Type B pancreatic cell (in vitro differentiated cells): ENCODE data around the gene ZNF451. TPM values are rescaled to one million over a fixed set of nuclear protein-coding genes. Genes with fewer than 3 reads are reported as not detected.

Experiments
- DNase-seq: peaks from one replicate; pipeline ENCODE4 v3.0.0; 2021; ENCODE audit warnings: mixed read lengths; ENCODE audit not compliant: unreplicated experiment; ENCODE audit errors: extremely low spot score
- H3K27ac Mint-ChIP-seq: 2 replicates; pipeline ENCODE4 v1.8.0; 2021; ENCODE audit warnings: mild to moderate bottlenecking, mixed read lengths
- H3K27me3 Mint-ChIP-seq: 2 replicates; pipeline ENCODE4 v1.8.0; 2021; ENCODE audit warnings: mixed read lengths
- H3K36me3 Mint-ChIP-seq: 2 replicates; pipeline ENCODE4 v1.8.0; 2021; ENCODE audit warnings: mixed read lengths
- H3K4me1 Mint-ChIP-seq: one replicate; pipeline ENCODE4 v1.8.0; 2021; ENCODE audit warnings: mixed read lengths; ENCODE audit not compliant: unreplicated experiment
- H3K4me3 Mint-ChIP-seq: 2 replicates; pipeline ENCODE4 v1.8.0; 2021; ENCODE audit warnings: mild to moderate bottlenecking, mixed read lengths
- H3K9me3 Mint-ChIP-seq: 2 replicates; pipeline ENCODE4 v1.8.0; 2021; ENCODE audit warnings: mixed read lengths
- total RNA-seq: library from RNA; stranded (reverse); gene quantifications from 2 replicates; pipeline ENCODE4 v1.2.1, GENCODE V29; 2021; ENCODE audit warnings: low replicate concordance
- TF ChIP-seq, protein P1 (sequence below): fragments of 200-600 bp; sonication (generic); conservative IDR thresholded peaks from 2 replicates; pipeline ENCODE4 v1.5.0; 2021; ENCODE audit warnings: antibody characterized with exemption, mild to moderate bottlenecking

Gene ZNF451
- total RNA-seq, 1 donor from 2014 or later: 69.0 TPM

DNA sequence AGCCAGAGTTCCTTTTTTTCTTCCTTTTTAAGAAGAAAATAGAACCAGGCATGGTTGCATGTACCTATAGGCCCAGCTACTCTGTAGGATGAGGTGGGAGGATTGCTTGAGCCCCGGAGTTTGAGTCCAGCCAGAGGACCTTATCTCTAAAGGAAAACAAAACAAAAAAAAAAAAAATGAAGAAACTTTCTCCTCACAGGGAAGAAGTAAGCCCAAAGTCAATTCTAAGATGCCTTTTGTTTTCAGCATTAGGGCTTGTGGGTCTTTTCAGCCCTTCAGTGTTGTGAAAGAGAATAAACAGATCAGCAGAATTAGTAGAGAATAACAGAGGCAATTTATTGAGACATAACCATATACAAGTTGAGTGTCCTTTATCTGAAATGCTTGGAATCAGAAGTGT is 26.8 kb downstream of the ZNF451 start:
- no peaks in the 10 kb centered on the region for H3K27me3 Mint-ChIP-seq
- no peak for DNase-seq
- no peak overlapping the region for H3K4me3 Mint-ChIP-seq
- TF ChIP-seq, protein P1, sequence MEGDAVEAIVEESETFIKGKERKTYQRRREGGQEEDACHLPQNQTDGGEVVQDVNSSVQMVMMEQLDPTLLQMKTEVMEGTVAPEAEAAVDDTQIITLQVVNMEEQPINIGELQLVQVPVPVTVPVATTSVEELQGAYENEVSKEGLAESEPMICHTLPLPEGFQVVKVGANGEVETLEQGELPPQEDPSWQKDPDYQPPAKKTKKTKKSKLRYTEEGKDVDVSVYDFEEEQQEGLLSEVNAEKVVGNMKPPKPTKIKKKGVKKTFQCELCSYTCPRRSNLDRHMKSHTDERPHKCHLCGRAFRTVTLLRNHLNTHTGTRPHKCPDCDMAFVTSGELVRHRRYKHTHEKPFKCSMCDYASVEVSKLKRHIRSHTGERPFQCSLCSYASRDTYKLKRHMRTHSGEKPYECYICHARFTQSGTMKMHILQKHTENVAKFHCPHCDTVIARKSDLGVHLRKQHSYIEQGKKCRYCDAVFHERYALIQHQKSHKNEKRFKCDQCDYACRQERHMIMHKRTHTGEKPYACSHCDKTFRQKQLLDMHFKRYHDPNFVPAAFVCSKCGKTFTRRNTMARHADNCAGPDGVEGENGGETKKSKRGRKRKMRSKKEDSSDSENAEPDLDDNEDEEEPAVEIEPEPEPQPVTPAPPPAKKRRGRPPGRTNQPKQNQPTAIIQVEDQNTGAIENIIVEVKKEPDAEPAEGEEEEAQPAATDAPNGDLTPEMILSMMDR: no peak
- peaks cover 5% of the 10 kb centered on the region for H3K9me3 Mint-ChIP-seq
- peaks cover 33% of the 10 kb centered on the region for H3K36me3 Mint-ChIP-seq
- no peak overlapping the region for H3K27ac Mint-ChIP-seq
- H3K4me1 Mint-ChIP-seq: no peaks in the 10 kb centered on the region

GRCh38 chr6:57117796-57118195 is 27.8 kb downstream of the ZNF451 start:
- H3K36me3 Mint-ChIP-seq: peaks cover 41% of the 10 kb centered on the region
- H3K27me3 Mint-ChIP-seq: no peaks in the 10 kb centered on the region
- H3K9me3 Mint-ChIP-seq: peaks cover 5% of the 10 kb centered on the region
- H3K4me1 Mint-ChIP-seq: no peaks in the 10 kb centered on the region
- TF ChIP-seq, protein P1: no peak
- H3K27ac Mint-ChIP-seq: no peak overlapping the region
- no peak for DNase-seq
- no peak overlapping the region for H3K4me3 Mint-ChIP-seq

GRCh38 chr6:57123111-57123510 is 33.1 kb downstream of the ZNF451 start:
- H3K27ac Mint-ChIP-seq: no peak overlapping the region
- TF ChIP-seq, protein P1: no peak
- no peaks in the 10 kb centered on the region for H3K4me1 Mint-ChIP-seq
- no peak for DNase-seq
- H3K36me3 Mint-ChIP-seq: peaks cover 47% of the 10 kb centered on the region
- H3K9me3 Mint-ChIP-seq: no peaks in the 10 kb centered on the region
- no peaks in the 10 kb centered on the region for H3K27me3 Mint-ChIP-seq
- no peak overlapping the region for H3K4me3 Mint-ChIP-seq

DNA sequence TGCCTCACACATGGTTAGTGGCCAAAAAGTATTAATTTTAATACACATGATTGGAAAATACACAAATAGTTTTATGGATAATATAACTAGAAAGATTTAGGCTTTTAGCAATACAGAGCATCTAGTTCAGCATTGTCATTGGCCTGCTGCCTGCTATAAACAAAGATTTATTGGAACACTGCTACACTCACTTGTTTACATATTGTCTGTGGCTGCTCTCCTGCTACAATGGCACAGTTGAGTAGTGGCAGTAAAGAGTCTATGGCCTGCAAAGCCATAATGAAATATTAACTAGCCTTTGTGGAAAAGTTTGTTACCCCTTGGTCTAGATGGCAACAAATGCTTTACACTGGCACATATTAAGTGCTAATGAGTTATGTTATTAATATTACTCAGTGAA is 37.8 kb downstream of the ZNF451 start:
- Mint-ChIP-seq H3K4me1 (no peaks in the 10 kb centered on the region), H3K27me3 (no peaks in the 10 kb centered on the region), H3K27ac (no peak overlapping the region), H3K9me3 (no peaks in the 10 kb centered on the region), H3K4me3 (no peak overlapping the region), H3K36me3 (peaks cover 22% of the 10 kb centered on the region)
- no peak for DNase-seq
- TF ChIP-seq, protein P1: no peak

DNA sequence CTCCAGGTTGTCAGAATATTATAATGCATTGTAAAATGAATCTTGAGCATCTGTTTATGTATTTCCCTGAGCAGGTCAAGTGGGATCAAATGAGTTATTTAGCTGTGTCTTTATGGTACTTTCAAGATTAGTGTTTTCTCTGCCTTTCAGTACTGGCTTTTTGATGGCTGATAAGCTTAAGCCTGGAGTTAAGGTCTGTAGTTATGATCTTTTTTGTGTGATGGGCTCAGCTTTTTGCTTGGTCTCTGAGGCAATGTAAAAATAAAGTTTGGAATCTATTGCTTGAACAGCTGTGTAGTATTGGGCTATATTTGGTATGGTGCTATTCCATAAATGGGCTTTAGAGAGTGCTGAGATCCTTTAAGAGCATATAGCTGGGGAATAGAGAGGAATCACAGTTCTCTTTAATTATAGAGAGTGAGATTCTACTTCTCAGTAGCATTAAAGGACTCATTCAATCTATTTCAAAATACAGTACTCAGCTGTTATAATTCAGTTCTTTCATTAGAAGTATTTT is 40.7 kb downstream of the ZNF451 start:
- DNase-seq: no peak
- H3K4me1 Mint-ChIP-seq: no peaks in the 10 kb centered on the region
- TF ChIP-seq, protein P1: no peak

DNA sequence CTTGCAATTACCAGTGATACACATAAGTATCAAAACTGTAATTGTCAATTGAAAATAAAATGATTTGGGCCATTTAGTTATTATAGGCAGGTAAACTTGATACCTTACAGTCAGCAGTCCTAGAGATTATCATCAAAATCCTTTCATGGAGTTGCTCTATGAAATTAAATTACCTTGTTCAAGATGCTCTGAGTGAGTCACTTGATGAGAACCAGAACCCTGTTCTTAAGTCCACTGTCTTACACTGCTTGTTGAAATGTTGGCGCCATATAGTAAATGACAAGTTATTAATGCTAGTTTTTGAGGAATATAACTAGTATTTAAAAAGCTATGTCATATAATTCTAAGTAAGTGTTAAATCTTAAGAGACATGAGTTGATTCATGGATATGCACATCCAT is 45.0 kb downstream of the ZNF451 start:
- Mint-ChIP-seq H3K9me3 (no peaks in the 10 kb centered on the region), H3K27me3 (no peaks in the 10 kb centered on the region), H3K4me3 (no peak overlapping the region), H3K27ac (no peak overlapping the region), H3K36me3 (peaks cover 29% of the 10 kb centered on the region), H3K4me1 (no peaks in the 10 kb centered on the region)
- no peak for DNase-seq
- TF ChIP-seq, protein P1: no peak

More for the DNA sequence above, 40.7 kb downstream of the ZNF451 start:
- H3K9me3 Mint-ChIP-seq: no peaks in the 10 kb centered on the region
- no peaks in the 10 kb centered on the region for H3K27me3 Mint-ChIP-seq
- H3K36me3 Mint-ChIP-seq: peaks cover 18% of the 10 kb centered on the region
- H3K4me3 Mint-ChIP-seq: no peak overlapping the region
- H3K27ac Mint-ChIP-seq: no peak overlapping the region
